Gastroesophageal sphincter (tissue), 4 donors: ENCODE measurements around the gene MVK. TPM values are rescaled to one million over a fixed set of nuclear protein-coding genes. Genes with fewer than 3 reads are reported as not detected.

Source experiments
- ATAC-seq: fragments of 150-250 bp; one replicate; pipeline ENCODE4 v1.9.1; 2016; ENCODE audit warnings: mild to moderate bottlenecking, moderate library complexity
- H3K27ac ChIP-seq, 4 donors: fragments of 200-600 bp; sonication (generic) in 3 of 4; 1 replicate in 3 of 4; 2 replicates in 1 of 4; pipeline ENCODE4 v1.5.1; 2016 to 2019
- H3K27me3 ChIP-seq: fragments of 200-600 bp; sonication (generic); one replicate; pipeline ENCODE4 v1.5.1; 2019
- H3K36me3 ChIP-seq, 2 donors: fragments of 200-600 bp; sonication (generic); one replicate each; pipeline ENCODE4 v1.5.1; 2019; ENCODE audit warnings: control low read depth in 1 of 2
- H3K4me1 ChIP-seq, 3 donors: fragments of 200-600 bp; sonication (generic); 1 replicate in 2 of 3; 2 replicates in 1 of 3; pipeline ENCODE4 v1.5.1; 2016 to 2019; ENCODE audit warnings: control low read depth in 2 of 3
- H3K4me3 ChIP-seq, 2 donors: fragments of 200-600 bp; sonication (generic); one replicate each; pipeline ENCODE4 v1.5.1; 2019; ENCODE audit warnings: mild to moderate bottlenecking in 1 of 2, moderate library complexity in 1 of 2
- H3K9me3 ChIP-seq, 3 donors: fragments of 200-600 bp; sonication (generic); one replicate each; pipeline ENCODE4 v1.5.1; 2017 to 2019; ENCODE audit warnings: control low read depth in 2 of 3
- EP300 ChIP-seq: sonication (generic); formaldehyde crosslinking; IDR thresholded peaks from one replicate; pipeline ENCODE4 v1.6.1; 2017; ENCODE audit warnings: antibody characterized with exemption, mild to moderate bottlenecking
- POLR2A ChIP-seq, 2 donors: fragments of 450-650 bp; IDR thresholded peaks; one replicate each; pipeline ENCODE4 v1.6.1; 2017; ENCODE audit warnings: antibody characterized with exemption in 2 of 2, mild to moderate bottlenecking in 2 of 2, moderate library complexity in 1 of 2
- POLR2AphosphoS5 ChIP-seq: sonication (generic); formaldehyde crosslinking; IDR thresholded peaks from one replicate; pipeline ENCODE4 v1.6.1; 2017; ENCODE audit warnings: antibody characterized with exemption
- WGBS, 2 donors: methylation state at CpG; one replicate each; pipeline ENCODE4 v1.1.5; 2018; ENCODE audit warnings: low coverage in 1 of 2; 5-methylcytosine and 5-hydroxymethylcytosine counted together
- total RNA-seq, 4 donors: library from RNA; depleted of rRNA; stranded (reverse); fragments of >200 nt; gene quantifications; one replicate each; pipeline ENCODE4 v1.1.0, GENCODE V29; 2016
- TF ChIP-seq, protein P1 (sequence below), 4 experiments: fragments of 200-600 bp in 2 of 4; fragments of 450-650 bp in 2 of 4; sonication (generic) in 1 of 4; IDR thresholded peaks; one replicate each; pipeline ENCODE4 v1.5.1; 2017 to 2019; ENCODE audit warnings: antibody characterized with exemption in 4 of 4, mild to moderate bottlenecking in 2 of 4, moderate library complexity in 2 of 4

MVK gene
- total RNA-seq, 4 donors from 2014 or later, result 6.2 to 18.2 (median 10.4) TPM

DNA sequence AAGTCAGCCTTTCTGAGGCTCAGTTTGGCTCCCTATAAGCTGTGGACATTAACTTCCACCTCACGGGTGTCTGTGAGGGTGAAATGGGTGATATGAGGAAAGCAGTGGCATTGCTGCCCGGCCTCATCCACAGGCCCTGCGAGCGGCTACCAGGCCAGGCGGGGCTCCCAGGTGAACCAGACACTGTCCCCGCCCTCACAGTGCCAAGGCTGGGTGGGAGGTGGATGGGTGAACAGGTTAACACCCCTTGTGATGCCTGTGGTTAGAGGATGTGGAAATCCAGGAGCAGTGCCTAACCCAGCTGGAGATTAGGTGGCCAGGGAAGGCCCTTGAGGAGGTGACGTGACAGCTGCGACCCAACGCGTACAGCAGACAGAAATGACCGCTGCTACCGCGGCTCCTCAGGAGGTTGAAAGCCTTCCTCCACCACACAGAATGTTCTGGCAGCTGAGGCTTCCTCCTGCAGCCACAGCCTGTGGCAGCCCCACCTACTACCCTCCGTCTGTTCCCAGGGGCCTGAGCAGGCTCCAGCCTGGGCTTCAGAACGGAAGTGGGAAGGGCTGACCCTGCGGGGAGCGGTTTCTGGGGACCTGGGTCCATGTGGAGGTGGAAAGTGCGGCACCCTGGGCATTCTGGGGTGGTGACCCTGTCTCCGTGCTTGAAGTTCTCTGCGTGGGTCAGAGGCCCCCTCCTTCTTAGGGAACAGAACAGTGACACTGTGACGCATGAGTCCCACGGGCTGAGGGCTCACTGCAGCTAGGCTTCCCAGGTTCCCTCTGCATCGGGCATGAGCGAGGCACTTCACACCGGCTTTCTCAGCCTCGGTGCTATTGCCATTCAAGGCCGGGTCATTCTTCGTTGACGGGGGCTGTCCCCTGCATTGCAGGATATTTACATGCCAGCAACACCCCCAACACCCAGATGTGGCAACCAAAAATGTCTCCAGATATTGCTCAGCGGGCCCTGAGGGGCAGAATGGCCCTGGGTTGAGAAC is 10.0 kb upstream of the MVK start:
- ATAC-seq, result no peak
- Histone ChIP-seq H3K27me3 (no peaks in the 10 kb centered on the region), H3K9me3 (no peaks in the 10 kb centered on the region), H3K4me3 (no peak overlapping the region), H3K27ac (no peak overlapping the region), H3K4me1 (no peaks in the 10 kb centered on the region), H3K36me3 (peaks cover 0 to 99% of the 10 kb centered on the region in 2 donors)
- 80% methylated on average over 5 of the region's 30 CpGs; no CpG with 5 or more reads in 1 of the 2 donors for WGBS, 2 donors
- TF ChIP-seq, protein P1, sequence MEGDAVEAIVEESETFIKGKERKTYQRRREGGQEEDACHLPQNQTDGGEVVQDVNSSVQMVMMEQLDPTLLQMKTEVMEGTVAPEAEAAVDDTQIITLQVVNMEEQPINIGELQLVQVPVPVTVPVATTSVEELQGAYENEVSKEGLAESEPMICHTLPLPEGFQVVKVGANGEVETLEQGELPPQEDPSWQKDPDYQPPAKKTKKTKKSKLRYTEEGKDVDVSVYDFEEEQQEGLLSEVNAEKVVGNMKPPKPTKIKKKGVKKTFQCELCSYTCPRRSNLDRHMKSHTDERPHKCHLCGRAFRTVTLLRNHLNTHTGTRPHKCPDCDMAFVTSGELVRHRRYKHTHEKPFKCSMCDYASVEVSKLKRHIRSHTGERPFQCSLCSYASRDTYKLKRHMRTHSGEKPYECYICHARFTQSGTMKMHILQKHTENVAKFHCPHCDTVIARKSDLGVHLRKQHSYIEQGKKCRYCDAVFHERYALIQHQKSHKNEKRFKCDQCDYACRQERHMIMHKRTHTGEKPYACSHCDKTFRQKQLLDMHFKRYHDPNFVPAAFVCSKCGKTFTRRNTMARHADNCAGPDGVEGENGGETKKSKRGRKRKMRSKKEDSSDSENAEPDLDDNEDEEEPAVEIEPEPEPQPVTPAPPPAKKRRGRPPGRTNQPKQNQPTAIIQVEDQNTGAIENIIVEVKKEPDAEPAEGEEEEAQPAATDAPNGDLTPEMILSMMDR (IDR thresholded peaks at IDR 0.05), result no peak
- TF ChIP-seq POLR2AphosphoS5, result no peak
- TF ChIP-seq POLR2A (IDR thresholded peaks at IDR 0.05), result no peak
- no peak for TF ChIP-seq EP300

DNA sequence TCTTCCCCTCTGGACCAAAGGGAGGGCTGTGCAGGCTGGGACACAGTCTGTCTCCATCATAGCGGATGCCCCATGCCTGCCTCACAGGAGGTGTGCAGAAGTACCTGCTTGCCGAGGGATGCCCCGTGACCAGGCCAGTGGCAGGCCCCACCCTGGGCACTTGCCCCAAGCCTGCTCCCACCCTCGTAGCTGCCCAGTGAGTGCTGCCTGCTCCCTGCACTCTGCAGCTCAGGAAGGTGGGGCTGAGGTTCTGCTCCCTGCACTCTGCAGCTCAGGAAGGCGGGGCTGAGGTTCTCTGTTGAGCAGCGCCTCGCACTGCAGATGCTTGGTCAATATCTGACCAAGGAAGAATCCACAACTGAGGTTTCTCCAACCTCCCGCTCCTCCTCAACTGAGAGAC is 7.2 kb upstream of the MVK start:
- Histone ChIP-seq H3K36me3 (peaks cover 0 to 99% of the 10 kb centered on the region in 2 donors), H3K27me3 (no peaks in the 10 kb centered on the region), H3K9me3 (no peaks in the 10 kb centered on the region), H3K4me1 (no peaks in the 10 kb centered on the region), H3K4me3 (no peak overlapping the region), H3K27ac (no peak overlapping the region)
- ATAC-seq, result no peak
- 85% methylated on average over 4 of the region's 8 CpGs; no CpG with 5 or more reads in 1 of the 2 donors for WGBS, 2 donors
- TF ChIP-seq, protein P1 (IDR thresholded peaks at IDR 0.05), result no peak
- no peak for TF ChIP-seq EP300
- no peak for TF ChIP-seq POLR2A (IDR thresholded peaks at IDR 0.05)
- no peak for TF ChIP-seq POLR2AphosphoS5

DNA sequence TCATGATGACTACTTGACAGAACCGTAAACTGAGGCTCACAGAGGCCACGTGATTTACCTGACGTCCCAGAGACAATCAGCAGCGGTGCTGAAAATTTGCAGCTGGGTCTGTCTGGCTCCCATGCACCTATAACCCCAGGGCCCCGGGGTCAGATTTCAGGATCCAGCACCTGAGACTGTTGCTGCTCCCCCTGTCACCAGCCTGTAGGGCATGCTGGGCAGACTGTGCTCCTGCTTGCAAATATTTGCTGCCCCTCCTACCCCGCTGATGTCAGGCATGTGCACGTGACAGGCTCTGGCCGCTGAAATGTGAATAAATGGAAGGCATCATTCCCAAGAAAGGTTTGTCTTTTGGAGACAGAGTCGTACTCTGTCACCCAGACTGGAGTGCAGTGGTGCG is 6.3 kb upstream of the MVK start:
- no peak for ATAC-seq
- no peak overlapping the region for H3K27ac ChIP-seq
- H3K4me3 ChIP-seq, result no peak overlapping the region
- H3K27me3 ChIP-seq, result no peaks in the 10 kb centered on the region
- peaks cover 0 to 90% of the 10 kb centered on the region in 2 donors for H3K36me3 ChIP-seq
- TF ChIP-seq EP300 (no peak), POLR2AphosphoS5 (no peak), POLR2A (IDR thresholded peaks at IDR 0.05) (no peak)
- TF ChIP-seq, protein P1 (IDR thresholded peaks at IDR 0.05), result no peak
- peaks cover 0 to 1% (median 0%) of the 10 kb centered on the region in 3 donors for H3K4me1 ChIP-seq
- 85 to 94% methylated on average over 6 to 9 of the region's 10 CpGs for WGBS, 2 donors
- H3K9me3 ChIP-seq, result no peaks in the 10 kb centered on the region

DNA sequence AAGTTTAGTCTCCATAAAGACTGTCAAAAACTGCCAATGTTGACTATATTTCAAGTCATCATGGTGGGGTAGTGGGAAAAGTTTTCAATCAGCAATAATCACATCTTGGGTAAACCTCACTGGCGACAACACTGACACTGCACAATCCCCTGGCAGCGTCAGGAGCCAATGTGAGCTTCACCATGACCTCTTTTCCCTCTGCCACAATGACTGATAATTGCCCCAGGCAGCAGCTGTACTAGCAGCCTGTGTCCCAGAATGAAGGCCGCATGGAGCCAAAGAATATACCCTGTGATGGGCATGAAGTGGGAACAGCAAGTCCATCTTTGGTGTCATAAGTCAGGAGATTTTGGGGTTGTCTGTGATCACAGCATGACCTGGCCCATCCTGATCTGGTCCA is 5.6 kb upstream of the MVK start:
- WGBS, 2 donors, result 80 to 81% methylated on average over 1 to 3 of the region's 3 CpGs
- Histone ChIP-seq H3K27ac (no peak overlapping the region), H3K4me1 (peaks cover 0 to 8% (median 0%) of the 10 kb centered on the region in 3 donors), H3K27me3 (no peaks in the 10 kb centered on the region), H3K9me3 (no peaks in the 10 kb centered on the region), H3K4me3 (no peak overlapping the region), H3K36me3 (peaks cover 0 to 84% of the 10 kb centered on the region in 2 donors)
- no peak for ATAC-seq
- TF ChIP-seq POLR2A (IDR thresholded peaks at IDR 0.05), result no peak
- TF ChIP-seq EP300, result no peak
- TF ChIP-seq, protein P1 (IDR thresholded peaks at IDR 0.05), result no peak
- TF ChIP-seq POLR2AphosphoS5, result no peak
